GM04504 (cell line): Measurements from ENCODE around the gene NKIRAS1.
"Not testable (repeated sequence)": the region's sequence is repeated elsewhere in the genome, so short reads cannot be mapped to it uniquely, and the experiment has no call there.

ENCODE experiments used
- DNase-seq: peaks from one replicate; pipeline ENCODE4 v3.0.0-alpha.2; 2012; ENCODE audit warnings: low read depth

NKIRAS1 gene

GRCh38 chr3:23940775-23941174, 24.0 kb upstream of the NKIRAS1 start:
- DNase-seq: no peak

- no peak for DNase-seq
Measured at GRCh38 chr3:23938688-23939087, 21.9 kb upstream of the NKIRAS1 start.

- DNase-seq: no peak
Measured at GRCh38 chr3:23937296-23937695, 20.5 kb upstream of the NKIRAS1 start.

- DNase-seq: no peak
Measured at GRCh38 chr3:23934253-23934652, 17.5 kb upstream of the NKIRAS1 start.

GRCh38 chr3:23932571-23932970, 15.8 kb upstream of the NKIRAS1 start:
- no peak for DNase-seq

GRCh38 chr3:23931597-23931996, 14.8 kb upstream of the NKIRAS1 start:
- DNase-seq: no peak

- DNase-seq: no peak
Measured at GRCh38 chr3:23928524-23928923, 11.7 kb upstream of the NKIRAS1 start.

GRCh38 chr3:23926736-23927135, 9.9 kb upstream of the NKIRAS1 start:
- no peak for DNase-seq

- DNase-seq: no peak
Measured at GRCh38 chr3:23926246-23926645, 9.5 kb upstream of the NKIRAS1 start.

GRCh38 chr3:23923786-23924185, 7.0 kb upstream of the NKIRAS1 start:
- no peak for DNase-seq

GRCh38 chr3:23921052-23921511, 4.3 kb upstream of the NKIRAS1 start:
- DNase-seq: no peak

- no peak for DNase-seq
Measured at GRCh38 chr3:23920151-23920655, 3.4 kb upstream of the NKIRAS1 start.

GRCh38 chr3:23919628-23920027, 2.8 kb upstream of the NKIRAS1 start:
- DNase-seq: no peak

GRCh38 chr3:23918331-23918730, 1.5 kb upstream of the NKIRAS1 start:
- not testable (repeated sequence) for DNase-seq

GRCh38 chr3:23917679-23918303, 1.0 kb upstream of the NKIRAS1 start:
- not testable (repeated sequence) for DNase-seq

GRCh38 chr3:23916152-23916885, 471 bp downstream of the NKIRAS1 start:
- no peak for DNase-seq

GRCh38 chr3:23915537-23916108, 1.2 kb downstream of the NKIRAS1 start:
- DNase-seq: no peak

- no peak for DNase-seq
Measured at GRCh38 chr3:23913873-23914743, 2.7 kb downstream of the NKIRAS1 start.

- no peak for DNase-seq
Measured at GRCh38 chr3:23913182-23913581, 3.6 kb downstream of the NKIRAS1 start.

GRCh38 chr3:23912335-23912734, 4.5 kb downstream of the NKIRAS1 start:
- not testable (repeated sequence) for DNase-seq

- DNase-seq: no peak
Measured at GRCh38 chr3:23911397-23911796, 5.4 kb downstream of the NKIRAS1 start.

- no peak for DNase-seq
Measured at GRCh38 chr3:23909341-23909740, 7.4 kb downstream of the NKIRAS1 start.
